Measurements from ENCODE around the gene OR52I2.

OR52I2 gene

DNA sequence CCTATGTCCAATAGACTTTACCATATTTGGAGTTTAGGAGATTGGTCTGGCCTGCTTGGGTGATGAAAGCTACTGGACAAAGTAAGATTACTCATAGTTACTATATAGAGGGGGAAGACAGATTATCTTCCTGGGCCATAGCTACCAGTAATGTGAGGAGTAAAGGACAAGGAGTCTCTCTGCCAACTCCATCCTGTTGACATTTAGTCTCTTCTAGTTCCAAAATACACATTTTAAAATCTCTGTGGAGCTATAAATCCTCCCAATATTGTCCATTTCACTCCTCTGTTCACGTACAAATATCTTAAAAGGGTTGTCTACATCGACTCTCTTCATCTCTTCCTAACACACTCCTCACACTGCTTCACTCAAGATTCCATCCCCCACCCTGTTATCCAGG lies 54.6 kb downstream of the OR52I2 start:
- TF ChIP-seq, protein P1, sequence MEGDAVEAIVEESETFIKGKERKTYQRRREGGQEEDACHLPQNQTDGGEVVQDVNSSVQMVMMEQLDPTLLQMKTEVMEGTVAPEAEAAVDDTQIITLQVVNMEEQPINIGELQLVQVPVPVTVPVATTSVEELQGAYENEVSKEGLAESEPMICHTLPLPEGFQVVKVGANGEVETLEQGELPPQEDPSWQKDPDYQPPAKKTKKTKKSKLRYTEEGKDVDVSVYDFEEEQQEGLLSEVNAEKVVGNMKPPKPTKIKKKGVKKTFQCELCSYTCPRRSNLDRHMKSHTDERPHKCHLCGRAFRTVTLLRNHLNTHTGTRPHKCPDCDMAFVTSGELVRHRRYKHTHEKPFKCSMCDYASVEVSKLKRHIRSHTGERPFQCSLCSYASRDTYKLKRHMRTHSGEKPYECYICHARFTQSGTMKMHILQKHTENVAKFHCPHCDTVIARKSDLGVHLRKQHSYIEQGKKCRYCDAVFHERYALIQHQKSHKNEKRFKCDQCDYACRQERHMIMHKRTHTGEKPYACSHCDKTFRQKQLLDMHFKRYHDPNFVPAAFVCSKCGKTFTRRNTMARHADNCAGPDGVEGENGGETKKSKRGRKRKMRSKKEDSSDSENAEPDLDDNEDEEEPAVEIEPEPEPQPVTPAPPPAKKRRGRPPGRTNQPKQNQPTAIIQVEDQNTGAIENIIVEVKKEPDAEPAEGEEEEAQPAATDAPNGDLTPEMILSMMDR (IDR thresholded peaks at IDR 0.05; ENCODE audit: low read depth, low read length): no peak
- no peak for DNase-seq (ENCODE audit: extremely low read depth, low read depth)

DNA sequence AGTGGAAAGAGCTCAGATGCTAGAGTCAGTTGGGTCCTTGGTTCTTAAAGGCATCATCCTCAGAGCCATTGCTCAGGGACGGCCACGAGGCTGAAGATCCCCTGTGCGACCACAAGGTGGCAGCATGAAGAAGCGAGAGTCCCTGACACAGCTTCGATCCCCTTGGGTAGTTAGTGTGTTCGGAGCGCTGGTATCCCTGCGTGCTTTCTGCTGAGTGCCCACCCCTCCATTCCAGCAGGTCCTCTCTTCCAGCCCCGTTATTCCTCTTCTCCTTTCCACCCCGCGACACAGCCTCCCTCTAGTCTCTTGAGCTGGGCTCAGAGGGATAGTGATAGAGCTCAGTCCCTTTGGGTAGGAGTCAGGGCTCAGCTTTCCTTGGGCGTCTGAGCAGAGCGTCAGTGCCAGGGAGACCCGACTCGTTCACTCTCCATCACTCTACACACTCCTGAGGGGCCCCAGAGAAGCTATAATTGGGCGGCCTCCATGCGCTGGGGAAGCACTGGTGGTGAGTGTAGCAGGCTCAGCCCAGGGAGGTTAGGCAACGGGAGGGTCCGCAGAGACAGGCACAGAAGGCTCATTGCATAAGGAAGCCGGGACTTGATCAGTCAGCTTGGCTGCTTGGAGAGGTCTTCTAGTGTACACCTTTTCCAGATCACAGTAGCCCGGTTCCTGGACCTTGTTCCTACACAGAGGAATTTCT lies 55.6 kb downstream of the OR52I2 start, which contains the start of gene OR51D1:
Gene OR51D1 (plus strand): TSS at position 516 of the 700 bp plus-strand sequence. CDS start 2,314 bp downstream, outside the sequence.
- DNase-seq (ENCODE audit: extremely low read depth, low read depth): peak; percentile 32
- TF ChIP-seq, protein P1 (IDR thresholded peaks at IDR 0.05; ENCODE audit: low read depth, low read length): peak; percentile 94

DNA sequence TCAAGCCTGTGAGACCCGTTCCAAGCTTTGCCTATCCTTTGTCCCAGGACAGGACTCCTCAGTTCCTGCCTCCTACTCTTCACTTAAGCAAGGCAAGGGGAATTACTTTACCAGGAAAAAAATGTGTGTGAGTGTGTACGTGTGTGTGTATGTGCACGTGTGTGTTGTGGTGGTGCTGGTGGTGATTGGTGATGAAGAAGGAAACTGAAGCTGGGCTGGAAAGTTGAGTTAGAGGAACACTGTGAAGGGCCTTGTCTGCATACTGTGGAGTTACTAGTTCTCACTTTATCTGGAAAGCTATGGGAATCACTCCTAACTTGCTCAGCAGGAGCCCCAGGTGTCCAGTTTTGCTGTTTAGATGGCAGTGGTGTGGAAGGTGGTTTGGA lies 56.1 kb downstream of the OR52I2 start:
- TF ChIP-seq, protein P1 (IDR thresholded peaks at IDR 0.05; ENCODE audit: low read depth, low read length): no peak
- DNase-seq (ENCODE audit: extremely low read depth, low read depth): no peak

DNA sequence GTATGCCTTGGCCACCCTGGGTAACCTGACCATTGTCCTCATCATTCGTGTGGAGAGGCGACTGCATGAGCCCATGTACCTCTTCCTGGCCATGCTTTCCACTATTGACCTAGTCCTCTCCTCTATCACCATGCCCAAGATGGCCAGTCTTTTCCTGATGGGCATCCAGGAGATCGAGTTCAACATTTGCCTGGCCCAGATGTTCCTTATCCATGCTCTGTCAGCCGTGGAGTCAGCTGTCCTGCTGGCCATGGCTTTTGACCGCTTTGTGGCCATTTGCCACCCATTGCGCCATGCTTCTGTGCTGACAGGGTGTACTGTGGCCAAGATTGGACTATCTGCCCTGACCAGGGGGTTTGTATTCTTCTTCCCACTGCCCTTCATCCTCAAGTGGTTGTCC lies 58.4 kb downstream of the OR52I2 start:
- TF ChIP-seq, protein P1 (IDR thresholded peaks at IDR 0.05; ENCODE audit: low read depth, low read length): no peak

DNA sequence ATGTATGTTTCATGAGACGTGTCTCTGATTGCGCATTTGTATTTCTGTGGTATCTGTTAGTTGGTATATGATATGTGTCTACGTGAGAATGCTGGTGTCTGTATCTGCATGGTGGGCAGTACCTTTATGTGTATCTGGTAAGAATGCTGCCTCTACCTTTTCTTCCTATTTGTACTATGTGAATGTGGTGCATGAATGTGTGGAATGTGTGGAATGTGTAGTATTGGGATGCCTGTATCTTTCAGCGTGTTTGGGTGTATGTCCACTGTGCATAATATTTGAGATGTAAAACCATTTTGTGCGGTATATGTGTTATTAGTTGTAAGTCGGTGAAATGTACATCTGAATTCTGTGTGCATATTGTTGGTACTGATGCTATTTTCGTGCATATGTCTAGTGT lies 60.0 kb downstream of the OR52I2 start:
- TF ChIP-seq, protein P1 (IDR thresholded peaks at IDR 0.05; ENCODE audit: low read depth, low read length): no peak
- no peak for DNase-seq (ENCODE audit: extremely low read depth, low read depth)

More for the DNA sequence above, 58.4 kb downstream of the OR52I2 start:
- no peak for DNase-seq (ENCODE audit: extremely low read depth, low read depth)

DNA sequence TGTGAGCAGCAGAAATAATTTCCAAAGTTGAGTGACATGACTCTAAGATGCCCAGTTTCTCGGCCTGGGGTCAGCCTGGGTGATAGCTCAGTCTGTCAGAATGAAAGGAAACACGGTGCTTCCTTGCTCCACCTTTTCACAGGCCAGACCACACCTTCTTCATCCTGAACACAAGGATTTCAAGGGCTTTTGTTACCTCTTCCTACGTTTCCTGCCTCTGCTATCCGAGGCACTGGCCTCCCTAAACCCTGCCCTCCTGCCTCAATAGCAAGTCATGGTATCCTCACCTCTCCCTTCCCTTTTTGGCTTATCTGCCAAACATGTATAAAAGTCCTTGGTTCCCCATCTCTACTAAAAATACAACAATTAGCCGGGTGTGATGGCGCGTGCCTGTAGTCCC lies 60.5 kb downstream of the OR52I2 start:
- DNase-seq (ENCODE audit: extremely low read depth, low read depth): no peak
- TF ChIP-seq, protein P1 (IDR thresholded peaks at IDR 0.05; ENCODE audit: low read depth, low read length): no peak

Measured in AG09319 (cell line).